CD8-positive, alpha-beta memory T cell (primary cell): ENCODE measurements around the gene GOLGA8T. TPM values are rescaled to one million over a fixed set of nuclear protein-coding genes. Genes with fewer than 3 reads are reported as not detected.
"Not testable (repeated sequence)": the region's sequence is repeated elsewhere in the genome, so short reads cannot be mapped to it uniquely, and the experiment has no call there.

Source experiments
- CTCF ChIA-PET: fragments of 350-600 bp; sonication (Branson Sonifier 250); formaldehyde crosslinking; loops from one replicate; lab custom pipeline; 2021; ENCODE audit warnings: antibody characterized with exemption; lab: Charles Lee
- POLR2A ChIA-PET: fragments of 350-600 bp; sonication (Branson Sonifier 250); formaldehyde crosslinking; loops from one replicate; lab custom pipeline; 2021; ENCODE audit warnings: antibody characterized with exemption; lab: Charles Lee
- DNase-seq, 5 donors: peaks; one replicate each; pipeline versions ENCODE4 v3.0.0 to v3.0.0-alpha.2; 2020 to 2022; ENCODE audit warnings: mixed read lengths in 1 of 5
- H3K27ac ChIP-seq: one replicate; pipeline ENCODE4 v1.7.0; 2013; ENCODE audit warnings: low read depth, mild to moderate bottlenecking, low read length, moderate library complexity
- H3K27me3 ChIP-seq: 2 replicates; pipeline ENCODE4 v1.7.0; 2013; ENCODE audit warnings: low read length, mild to moderate bottlenecking; ENCODE audit not compliant: insufficient read depth, poor library complexity, severe bottlenecking
- H3K36me3 ChIP-seq: 2 replicates; pipeline ENCODE4 v1.7.0; 2013; ENCODE audit warnings: mild to moderate bottlenecking, low read length, moderate library complexity; ENCODE audit not compliant: insufficient read depth
- H3K4me1 ChIP-seq: 2 replicates; pipeline ENCODE4 v1.7.0; 2013; ENCODE audit warnings: mild to moderate bottlenecking, low read length, moderate library complexity; ENCODE audit not compliant: insufficient read depth
- H3K4me3 ChIP-seq: 2 replicates; pipeline ENCODE4 v1.7.0; 2013; ENCODE audit warnings: mild to moderate bottlenecking, low read length
- H3K9me3 ChIP-seq: 2 replicates; pipeline ENCODE4 v1.7.0; 2013; ENCODE audit warnings: mild to moderate bottlenecking, low read length
- H3K27ac Mint-ChIP-seq, 8 donors: one replicate each; pipeline ENCODE4 v1.8.0; 2020 to 2021; ENCODE audit warnings: mixed read lengths in 8 of 8, mild to moderate bottlenecking in 6 of 8, inconsistent platforms in 3 of 8, moderate library complexity in 3 of 8
- H3K27me3 Mint-ChIP-seq, 2 donors: one replicate each; pipeline ENCODE4 v1.8.0; 2020 to 2021; ENCODE audit warnings: mixed read lengths in 2 of 2, mild to moderate bottlenecking in 1 of 2, moderate library complexity in 1 of 2
- H3K36me3 Mint-ChIP-seq, 3 donors: one replicate each; pipeline ENCODE4 v1.8.0; 2020 to 2021; ENCODE audit warnings: mixed read lengths in 3 of 3, inconsistent platforms in 1 of 3, mild to moderate bottlenecking in 1 of 3
- H3K4me1 Mint-ChIP-seq, 3 donors: one replicate each; pipeline ENCODE4 v1.8.0; 2020 to 2021; ENCODE audit warnings: mixed read lengths in 3 of 3, inconsistent platforms in 1 of 3, mild to moderate bottlenecking in 1 of 3
- H3K4me3 Mint-ChIP-seq, 7 donors: one replicate each; pipeline ENCODE4 v1.8.0; 2020 to 2021; ENCODE audit warnings: mixed read lengths in 7 of 7, mild to moderate bottlenecking in 6 of 7, moderate library complexity in 4 of 7, inconsistent platforms in 2 of 7
- H3K9me3 Mint-ChIP-seq, 5 donors: one replicate each; pipeline ENCODE4 v1.8.0; 2020 to 2022; ENCODE audit warnings: mixed read lengths in 5 of 5, mild to moderate bottlenecking in 3 of 5, moderate library complexity in 2 of 5, inconsistent platforms in 1 of 5
- polyA plus RNA-seq: library from polyadenylated mRNA; unstranded; fragments of 300-500 nt; fragmentation: Illumina TruSeq; gene quantifications from one replicate; pipeline ENCODE4 v1.2.3, GENCODE V29; 2021
- total RNA-seq, 2 experiments: library from RNA; stranded (reverse); gene quantifications; one replicate each; pipeline ENCODE4 v1.2.3, GENCODE V29; 2021

Gene GOLGA8T
- total RNA-seq (not detected), polyA plus RNA-seq (not detected)

GRCh38 chr15:30134751-30135150 lies at the start of gene GOLGA8T:
Gene GOLGA8T, plus strand, starts transcription at chr15:30135051. Its CDS starts 98 bp downstream, at chr15:30135149.
- H3K4me1 ChIP-seq, DNase-seq, POLR2A ChIA-PET, H3K4me1 Mint-ChIP-seq, H3K9me3 Mint-ChIP-seq, H3K27ac ChIP-seq, H3K27me3 ChIP-seq, H3K36me3 Mint-ChIP-seq, H3K4me3 Mint-ChIP-seq, H3K4me3 ChIP-seq, H3K36me3 ChIP-seq, CTCF ChIA-PET, H3K9me3 ChIP-seq, H3K27me3 Mint-ChIP-seq, H3K27ac Mint-ChIP-seq: not testable (repeated sequence)

GRCh38 chr15:30097827-30098226 lies 37.0 kb upstream of the GOLGA8T start:
- H3K27ac Mint-ChIP-seq, H3K4me3 Mint-ChIP-seq, H3K27me3 Mint-ChIP-seq, H3K9me3 Mint-ChIP-seq, H3K27me3 ChIP-seq, H3K4me1 ChIP-seq, CTCF ChIA-PET, H3K4me3 ChIP-seq, H3K9me3 ChIP-seq, DNase-seq, H3K36me3 Mint-ChIP-seq, H3K36me3 ChIP-seq, POLR2A ChIA-PET, H3K4me1 Mint-ChIP-seq, H3K27ac ChIP-seq: not testable (repeated sequence)

GRCh38 chr15:30102890-30103289 lies 32.0 kb upstream of the GOLGA8T start:
- POLR2A ChIA-PET, H3K36me3 ChIP-seq, CTCF ChIA-PET, H3K4me3 Mint-ChIP-seq, H3K27ac ChIP-seq, H3K27me3 Mint-ChIP-seq, H3K27me3 ChIP-seq, H3K4me1 Mint-ChIP-seq, H3K4me1 ChIP-seq, H3K9me3 Mint-ChIP-seq, DNase-seq, H3K36me3 Mint-ChIP-seq, H3K27ac Mint-ChIP-seq, H3K9me3 ChIP-seq, H3K4me3 ChIP-seq: not testable (repeated sequence)

DNA sequence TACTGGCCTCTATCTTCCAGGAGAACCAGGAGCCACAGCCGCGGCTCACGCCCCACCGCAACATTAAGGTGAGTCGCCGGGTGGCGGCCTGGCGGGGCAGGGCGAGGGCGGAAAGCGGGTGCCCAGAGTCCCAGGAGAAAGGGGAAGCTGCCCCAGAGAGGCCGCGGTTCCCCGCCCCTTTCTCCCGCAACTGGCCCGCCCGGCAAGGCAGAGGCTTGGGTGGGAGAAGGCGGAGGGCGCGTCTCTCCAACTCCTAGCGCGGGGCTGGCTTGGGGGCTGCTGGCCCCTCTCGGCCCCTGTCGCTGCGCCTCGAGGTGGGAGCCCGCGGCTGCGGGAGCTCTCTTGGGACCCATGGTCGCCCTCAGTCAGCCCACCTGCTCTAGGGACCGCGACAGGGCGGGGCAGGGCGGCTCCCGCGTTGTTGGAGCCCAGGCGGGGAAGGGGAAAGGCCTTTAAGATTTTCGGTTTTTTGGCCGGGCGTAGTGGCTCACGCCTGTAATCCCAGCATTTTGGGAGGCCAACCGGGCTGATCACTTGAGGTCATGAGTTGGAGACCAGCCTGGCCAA lies 30.8 kb upstream of the GOLGA8T start:
- H3K27me3 Mint-ChIP-seq, POLR2A ChIA-PET, H3K36me3 Mint-ChIP-seq, CTCF ChIA-PET, DNase-seq, H3K9me3 Mint-ChIP-seq, H3K27ac ChIP-seq, H3K4me3 ChIP-seq, H3K27me3 ChIP-seq, H3K4me3 Mint-ChIP-seq, H3K4me1 Mint-ChIP-seq, H3K4me1 ChIP-seq, H3K9me3 ChIP-seq, H3K27ac Mint-ChIP-seq, H3K36me3 ChIP-seq: not testable (repeated sequence)

- H3K4me3 ChIP-seq, H3K27me3 Mint-ChIP-seq, H3K4me3 Mint-ChIP-seq, CTCF ChIA-PET, H3K27ac ChIP-seq, H3K36me3 Mint-ChIP-seq, POLR2A ChIA-PET, DNase-seq, H3K9me3 Mint-ChIP-seq, H3K27ac Mint-ChIP-seq, H3K4me1 Mint-ChIP-seq, H3K27me3 ChIP-seq, H3K9me3 ChIP-seq, H3K4me1 ChIP-seq, H3K36me3 ChIP-seq: not testable (repeated sequence)
These were observed 24.3 kb upstream of the GOLGA8T start for GRCh38 chr15:30110591-30110990.

DNA sequence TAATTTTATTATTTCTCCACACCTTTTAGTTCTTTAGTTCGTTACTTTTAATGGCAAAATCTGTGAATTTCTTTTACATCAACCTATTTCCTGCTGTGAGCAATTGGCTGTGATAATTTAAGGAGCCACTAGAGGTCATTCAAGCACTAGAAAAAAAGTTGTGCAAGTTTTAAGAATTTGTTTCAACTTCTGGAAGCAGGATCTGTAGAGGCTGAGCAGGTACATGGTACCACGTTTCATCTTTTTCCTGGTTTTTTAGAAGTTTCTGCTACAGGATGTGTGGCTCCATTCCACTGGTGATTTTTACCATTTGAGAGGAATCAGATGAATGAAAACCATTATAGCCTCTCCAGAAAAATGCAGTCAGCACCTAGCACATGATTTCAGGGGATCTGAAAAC lies 4.8 kb upstream of the GOLGA8T start:
- POLR2A ChIA-PET, CTCF ChIA-PET, H3K27me3 Mint-ChIP-seq, H3K4me1 Mint-ChIP-seq, H3K4me3 Mint-ChIP-seq, H3K27ac Mint-ChIP-seq, H3K9me3 ChIP-seq, H3K4me3 ChIP-seq, H3K36me3 Mint-ChIP-seq, H3K27ac ChIP-seq, H3K9me3 Mint-ChIP-seq, H3K27me3 ChIP-seq, H3K36me3 ChIP-seq, H3K4me1 ChIP-seq: not testable (repeated sequence)
- peak in 1 of 5 donors; percentile 15 for DNase-seq

GRCh38 chr15:30143246-30143645 lies 8.4 kb downstream of the GOLGA8T start:
- H3K36me3 ChIP-seq, H3K4me1 Mint-ChIP-seq, H3K4me1 ChIP-seq, H3K4me3 Mint-ChIP-seq, H3K27ac Mint-ChIP-seq, CTCF ChIA-PET, H3K27me3 ChIP-seq, H3K36me3 Mint-ChIP-seq, H3K9me3 ChIP-seq, H3K4me3 ChIP-seq, H3K27ac ChIP-seq, DNase-seq, POLR2A ChIA-PET, H3K9me3 Mint-ChIP-seq, H3K27me3 Mint-ChIP-seq: not testable (repeated sequence)

- H3K4me1 Mint-ChIP-seq, CTCF ChIA-PET, H3K27me3 Mint-ChIP-seq, H3K4me3 Mint-ChIP-seq, H3K4me3 ChIP-seq, H3K4me1 ChIP-seq, H3K36me3 ChIP-seq, POLR2A ChIA-PET, H3K36me3 Mint-ChIP-seq, H3K27ac Mint-ChIP-seq, H3K27me3 ChIP-seq, H3K9me3 ChIP-seq, H3K27ac ChIP-seq, DNase-seq, H3K9me3 Mint-ChIP-seq: not testable (repeated sequence)
These were observed 15.0 kb downstream of the GOLGA8T start for GRCh38 chr15:30149891-30150290.
